Thyroid gland (tissue), 4 donors: ENCODE data around the gene CIRBP.

Experiments
- CTCF ChIP-seq, 6 experiments: fragments of 200-600 bp in 3 of 6; fragments of 450-650 bp in 3 of 6; sonication (generic) in 3 of 6; IDR thresholded peaks; one replicate each; pipeline ENCODE4 v1.5.1; 2016 to 2019; ENCODE audit warnings: antibody characterized with exemption in 6 of 6, mild to moderate bottlenecking in 2 of 6, inconsistent platforms in 1 of 6, moderate library complexity in 1 of 6
- POLR2A ChIP-seq, 2 donors: fragments of 450-650 bp; IDR thresholded peaks; one replicate each; pipeline ENCODE4 v1.6.1; 2017; ENCODE audit warnings: antibody characterized with exemption in 2 of 2, mild to moderate bottlenecking in 2 of 2, moderate library complexity in 1 of 2

- TF ChIP-seq CTCF (IDR thresholded peaks at IDR 0.05) (no peak), POLR2A (IDR thresholded peaks at IDR 0.05) (no peak)
Observed at GRCh38 chr19:1231729-1232637, 37.1 kb upstream of the CIRBP start.
